ENCODE data around the gene RASGRP1. TPM values are rescaled to one million over a fixed set of nuclear protein-coding genes. Genes with fewer than 3 reads are reported as not detected.

The RASGRP1 gene
- total RNA-seq, 6 donors from 2014 or later, result 2.9 to 6.8 (median 4.6) TPM

DNA sequence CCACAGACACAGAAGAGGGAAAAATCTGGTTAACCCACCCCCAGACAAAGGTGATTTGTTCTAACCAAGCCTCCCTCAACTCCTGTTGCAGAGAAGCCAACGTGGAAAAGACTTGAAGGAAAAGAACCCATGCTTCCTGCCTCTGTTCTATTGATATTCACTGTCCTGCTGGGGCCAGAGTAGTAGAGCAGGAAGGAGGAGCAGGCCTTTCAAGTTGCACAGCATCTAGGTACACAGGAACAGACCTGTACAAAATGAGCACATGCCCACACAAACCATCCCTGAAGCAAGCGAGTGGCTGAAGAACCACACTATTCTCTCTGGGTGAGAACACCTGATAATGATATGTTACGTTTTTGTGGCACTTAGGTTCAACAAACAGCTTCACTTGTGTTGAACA is 29.9 kb downstream of the RASGRP1 start:
- ATAC-seq (ENCODE audit: low FRiP score in 2 of 2) (no peak), DNase-seq (no peak)
- Histone ChIP-seq H3K4me3 (no peak overlapping the region), H3K9me3 (no peaks in the 10 kb centered on the region), H3K36me3 (no peaks in the 10 kb centered on the region), H3K27ac (no peak overlapping the region), H3K4me1 (no peaks in the 10 kb centered on the region), H3K27me3 (no peaks in the 10 kb centered on the region)
- 81 to 87% methylated on average over 3 of the region's 3 CpGs for WGBS, 2 donors
- TF ChIP-seq POLR2AphosphoS5 (IDR thresholded peaks at IDR 0.05) (no peak), EP300 (IDR thresholded peaks at IDR 0.05) (no peak), POLR2A (IDR thresholded peaks at IDR 0.05) (no peak)
- TF ChIP-seq, protein P1, sequence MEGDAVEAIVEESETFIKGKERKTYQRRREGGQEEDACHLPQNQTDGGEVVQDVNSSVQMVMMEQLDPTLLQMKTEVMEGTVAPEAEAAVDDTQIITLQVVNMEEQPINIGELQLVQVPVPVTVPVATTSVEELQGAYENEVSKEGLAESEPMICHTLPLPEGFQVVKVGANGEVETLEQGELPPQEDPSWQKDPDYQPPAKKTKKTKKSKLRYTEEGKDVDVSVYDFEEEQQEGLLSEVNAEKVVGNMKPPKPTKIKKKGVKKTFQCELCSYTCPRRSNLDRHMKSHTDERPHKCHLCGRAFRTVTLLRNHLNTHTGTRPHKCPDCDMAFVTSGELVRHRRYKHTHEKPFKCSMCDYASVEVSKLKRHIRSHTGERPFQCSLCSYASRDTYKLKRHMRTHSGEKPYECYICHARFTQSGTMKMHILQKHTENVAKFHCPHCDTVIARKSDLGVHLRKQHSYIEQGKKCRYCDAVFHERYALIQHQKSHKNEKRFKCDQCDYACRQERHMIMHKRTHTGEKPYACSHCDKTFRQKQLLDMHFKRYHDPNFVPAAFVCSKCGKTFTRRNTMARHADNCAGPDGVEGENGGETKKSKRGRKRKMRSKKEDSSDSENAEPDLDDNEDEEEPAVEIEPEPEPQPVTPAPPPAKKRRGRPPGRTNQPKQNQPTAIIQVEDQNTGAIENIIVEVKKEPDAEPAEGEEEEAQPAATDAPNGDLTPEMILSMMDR (IDR thresholded peaks at IDR 0.05), result no peak

DNA sequence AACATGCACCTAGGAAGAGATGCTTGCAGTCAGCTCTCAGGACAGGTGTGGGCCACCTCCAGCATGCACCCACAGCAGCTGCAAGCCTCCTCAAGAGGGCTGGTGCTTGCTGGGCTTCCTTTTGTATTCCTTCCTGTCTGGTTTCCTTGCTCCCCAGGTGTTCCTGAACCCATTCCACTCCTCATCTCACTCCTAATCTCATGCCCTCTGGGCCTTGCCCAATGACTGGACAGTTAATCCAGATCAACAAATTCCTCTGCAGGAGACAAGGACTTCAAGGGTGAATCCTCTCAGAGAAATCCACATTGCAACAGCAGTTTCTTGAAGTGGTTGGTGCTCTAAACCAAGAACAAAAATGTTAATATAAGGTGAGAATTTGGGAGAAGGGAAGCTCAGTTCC is 30.7 kb downstream of the RASGRP1 start:
- no peaks in the 10 kb centered on the region for H3K36me3 ChIP-seq
- TF ChIP-seq, protein P1 (IDR thresholded peaks at IDR 0.05), result no peak
- TF ChIP-seq EP300 (IDR thresholded peaks at IDR 0.05), result no peak
- no peak for TF ChIP-seq POLR2AphosphoS5 (IDR thresholded peaks at IDR 0.05)
- no peak for TF ChIP-seq POLR2A (IDR thresholded peaks at IDR 0.05)
- no peaks in the 10 kb centered on the region for H3K4me1 ChIP-seq
- no peaks in the 10 kb centered on the region for H3K9me3 ChIP-seq
- no peak overlapping the region for H3K4me3 ChIP-seq
- no peak overlapping the region for H3K27ac ChIP-seq
- H3K27me3 ChIP-seq, result no peaks in the 10 kb centered on the region
- DNase-seq (no peak), ATAC-seq (ENCODE audit: low FRiP score in 2 of 2) (no peak)

DNA sequence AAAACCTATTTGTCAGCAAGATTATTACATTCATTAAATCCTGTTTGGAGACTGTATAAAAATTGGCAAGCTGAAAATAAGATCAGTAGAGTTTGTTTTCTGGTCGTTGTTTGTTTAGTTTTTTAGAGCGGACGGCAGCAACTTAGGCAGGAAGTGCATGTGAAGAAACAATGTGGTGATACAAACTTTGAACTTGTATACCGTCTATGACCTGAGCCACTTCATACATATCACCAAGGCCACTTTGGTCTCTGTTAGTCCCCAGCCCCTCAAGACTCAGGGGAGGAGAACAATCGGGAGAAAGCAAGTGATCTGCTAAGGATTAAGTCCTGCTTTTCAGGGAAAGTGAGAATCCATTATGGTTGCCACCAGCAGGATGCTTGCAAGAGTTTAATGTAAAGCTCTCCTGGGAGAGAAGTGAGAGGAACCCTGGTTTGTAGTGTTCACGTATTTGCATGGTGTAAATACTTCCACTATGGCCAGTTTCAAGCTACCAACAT is 31.1 kb downstream of the RASGRP1 start:
- H3K36me3 ChIP-seq, result no peaks in the 10 kb centered on the region
- H3K27me3 ChIP-seq, result no peaks in the 10 kb centered on the region
- no peak overlapping the region for H3K4me3 ChIP-seq
- WGBS, 2 donors, result 58 to 78% methylated on average over 6 of the region's 6 CpGs
- TF ChIP-seq POLR2A (IDR thresholded peaks at IDR 0.05) (no peak), EP300 (IDR thresholded peaks at IDR 0.05) (no peak), POLR2AphosphoS5 (IDR thresholded peaks at IDR 0.05) (no peak)
- TF ChIP-seq, protein P1 (IDR thresholded peaks at IDR 0.05), result no peak
- DNase-seq (no peak), ATAC-seq (ENCODE audit: low FRiP score in 2 of 2) (no peak)
- no peak overlapping the region for H3K27ac ChIP-seq
- H3K4me1 ChIP-seq, result no peaks in the 10 kb centered on the region
- no peaks in the 10 kb centered on the region for H3K9me3 ChIP-seq

GRCh38 chr15:38532728-38533127 is 31.9 kb downstream of the RASGRP1 start:
- ATAC-seq (ENCODE audit: low FRiP score in 2 of 2), result no peak
- Histone ChIP-seq H3K27me3 (no peaks in the 10 kb centered on the region), H3K36me3 (no peaks in the 10 kb centered on the region), H3K4me1 (no peaks in the 10 kb centered on the region), H3K4me3 (no peak overlapping the region), H3K9me3 (no peaks in the 10 kb centered on the region), H3K27ac (no peak overlapping the region)
- WGBS, 2 donors, result 82 to 86% methylated on average over 3 of the region's 3 CpGs
- no peak for TF ChIP-seq EP300 (IDR thresholded peaks at IDR 0.05)
- DNase-seq, result no peak

DNA sequence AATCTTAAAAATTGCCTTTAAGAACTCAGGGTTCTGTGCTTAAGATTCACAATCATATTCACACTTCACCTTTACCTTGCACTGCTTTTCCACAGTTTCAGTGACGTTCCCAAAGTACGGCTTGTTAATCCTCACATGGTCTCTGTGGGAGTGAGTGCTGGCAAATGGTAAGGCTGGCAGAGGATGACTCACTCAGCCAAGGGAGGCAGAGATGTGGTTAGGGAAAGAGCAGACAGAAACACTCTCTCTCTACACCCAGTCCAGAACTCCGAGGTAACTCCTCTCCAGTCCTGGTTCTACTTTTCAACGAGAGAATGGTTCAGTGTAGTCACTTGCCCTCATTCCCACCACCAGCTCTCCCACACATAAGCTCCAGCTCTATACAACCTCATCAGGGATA is 33.1 kb downstream of the RASGRP1 start:
- WGBS, 2 donors, result 85 to 86% methylated on average over 4 of the region's 4 CpGs
- H3K4me1 ChIP-seq, result no peaks in the 10 kb centered on the region
- H3K4me3 ChIP-seq, result no peak overlapping the region
- H3K36me3 ChIP-seq, result no peaks in the 10 kb centered on the region
- ATAC-seq (ENCODE audit: low FRiP score in 2 of 2) (no peak), DNase-seq (no peak)
- H3K27me3 ChIP-seq, result no peaks in the 10 kb centered on the region
- TF ChIP-seq EP300 (IDR thresholded peaks at IDR 0.05), result no peak
- TF ChIP-seq POLR2A (IDR thresholded peaks at IDR 0.05), result no peak
- TF ChIP-seq POLR2AphosphoS5 (IDR thresholded peaks at IDR 0.05), result no peak
- TF ChIP-seq, protein P1 (IDR thresholded peaks at IDR 0.05), result no peak
- H3K9me3 ChIP-seq, result no peaks in the 10 kb centered on the region
- no peak overlapping the region for H3K27ac ChIP-seq
